ENCODE data around the gene FKBP5. TPM values are rescaled to one million over a fixed set of nuclear protein-coding genes. Genes with fewer than 3 reads are reported as not detected.

Gene FKBP5
- total RNA-seq, 1 donor from 2014 or later, result 4.6 TPM

GRCh38 chr6:35524380-35525020 is 164.2 kb downstream of the FKBP5 start:
- Mint-ChIP-seq H3K27ac (ENCODE audit: unreplicated experiment) (no peak overlapping the region), H3K4me1 (ENCODE audit: low read depth, unreplicated experiment) (no peaks in the 10 kb centered on the region), H3K4me3 (ENCODE audit: unreplicated experiment) (no peak overlapping the region), H3K36me3 (ENCODE audit: low read depth, unreplicated experiment) (no peaks in the 10 kb centered on the region), H3K9me3 (ENCODE audit: unreplicated experiment) (no peaks in the 10 kb centered on the region), H3K27me3 (ENCODE audit: low read depth, unreplicated experiment) (peaks cover 36% of the 10 kb centered on the region)
- Histone ChIP-seq H3K79me2 (ENCODE audit: insufficient read depth, low read length) (no peaks in the 10 kb centered on the region), H3K4me2 (ENCODE audit: low read length) (no peak overlapping the region), H4K20me1 (ENCODE audit: insufficient read depth, low read length) (no peaks in the 10 kb centered on the region), H3K9me3 (ENCODE audit: insufficient read depth, low read depth, low read length) (no peaks in the 10 kb centered on the region), H3K9ac (ENCODE audit: low read length) (no peak overlapping the region), H2AFZ (ENCODE audit: low read depth, low read length) (no peak overlapping the region), H3K36me3 (ENCODE audit: insufficient read depth, low read length) (no peaks in the 10 kb centered on the region), H3K4me3 (ENCODE audit: insufficient read depth, low read depth, low read length) (no peak overlapping the region), H3K4me1 (ENCODE audit: insufficient read depth, low read length) (no peaks in the 10 kb centered on the region), H3K27me3 (ENCODE audit: insufficient read depth, low read length) (peaks cover 13% of the 10 kb centered on the region), H3K27ac (ENCODE audit: low read depth, low read length) (no peak overlapping the region)
- FAIRE-seq (no peak), DNase-seq (ENCODE audit: low read depth) (no peak)
- TF ChIP-seq EZH2 (IDR thresholded peaks at IDR 0.05; ENCODE audit: insufficient read depth, low read length) (no peak), CTCF (IDR thresholded peaks at IDR 0.05; ENCODE audit: insufficient read depth, low read depth, low read length) (no peak)

Small RNA genes within 50 kb of the gene (microRNA-seq; reads per million reads assigned to microRNA genes)
- not detected for gene MIR5690

Other genes with a start within 250 kb of the FKBP5 start
- 2.9 and 3.1 TPM in 2 replicates for gene FANCE, start 236.6 kb downstream of the FKBP5 start, total RNA-seq
- 818 and 887 TPM in 2 replicates for gene RPL10A, start 220.5 kb downstream of the FKBP5 start, total RNA-seq
- gene TEAD3, start 191.8 kb downstream of the FKBP5 start, total RNA-seq, result 73.3 and 75.5 TPM in 2 replicates
- gene TULP1, start 176.0 kb downstream of the FKBP5 start, total RNA-seq, result not detected in 2 replicates
- gene ARMC12, start 48.1 kb upstream of the FKBP5 start, total RNA-seq, result 0.25 TPM in 1 of 2 replicates, not detected in the other
- not detected in 2 replicates for gene CLPSL2, start 87.7 kb upstream of the FKBP5 start, total RNA-seq
- gene CLPSL1, start 92.1 kb upstream of the FKBP5 start, total RNA-seq, result not detected in 2 replicates
- gene CLPS, start 108.4 kb upstream of the FKBP5 start, total RNA-seq, result not detected in 2 replicates
- not detected in 2 replicates for gene LHFPL5, start 116.4 kb upstream of the FKBP5 start, total RNA-seq
- 52.2 and 58.6 TPM in 2 replicates for gene SRPK1, start 232.2 kb upstream of the FKBP5 start, total RNA-seq

Data from astrocyte (in vitro differentiated cells and primary cell).